HCEC 1CT (cell line): ENCODE data around the gene EIF4B.
"Not testable (repeated sequence)": the region's sequence is repeated elsewhere in the genome, so short reads cannot be mapped to it uniquely, and the experiment has no call there.

Experiments
- DNase-seq: peaks from one replicate; pipeline ENCODE4 v3.0.0-alpha.2; 2017

The EIF4B gene

GRCh38 chr12:53005986-53006809, at the start of gene EIF4B:
Gene EIF4B (plus strand): TSS chr12:53006456. CDS start chr12:53006484, 28 bp downstream.
- DNase-seq: peak; percentile 100

GRCh38 chr12:52956987-52957386, 49.3 kb upstream of the EIF4B start:
- no peak for DNase-seq

- DNase-seq: no peak
These were observed 41.5 kb upstream of the EIF4B start for GRCh38 chr12:52964556-52965336.

DNA sequence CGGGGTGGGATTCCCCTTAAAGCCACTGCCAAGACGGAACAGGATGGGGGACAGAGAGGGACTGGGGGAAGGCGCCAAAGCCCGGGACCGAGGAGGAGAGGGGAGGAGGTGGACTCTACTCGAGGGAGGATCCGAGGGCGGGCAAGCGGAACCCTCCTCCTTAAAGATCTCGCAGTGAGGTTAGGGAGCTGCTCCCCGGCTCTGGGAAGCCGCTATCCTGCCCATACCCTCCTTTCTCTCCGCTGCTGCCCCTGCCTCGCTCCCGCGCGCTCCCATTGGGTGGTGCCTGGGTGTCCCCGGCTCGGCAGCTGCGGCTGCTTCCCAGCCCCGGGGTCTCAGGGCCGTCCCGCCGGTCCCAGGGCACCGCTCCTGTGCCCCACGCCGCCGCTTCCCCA, 40.9 kb upstream of the EIF4B start:
- no peak for DNase-seq

DNA sequence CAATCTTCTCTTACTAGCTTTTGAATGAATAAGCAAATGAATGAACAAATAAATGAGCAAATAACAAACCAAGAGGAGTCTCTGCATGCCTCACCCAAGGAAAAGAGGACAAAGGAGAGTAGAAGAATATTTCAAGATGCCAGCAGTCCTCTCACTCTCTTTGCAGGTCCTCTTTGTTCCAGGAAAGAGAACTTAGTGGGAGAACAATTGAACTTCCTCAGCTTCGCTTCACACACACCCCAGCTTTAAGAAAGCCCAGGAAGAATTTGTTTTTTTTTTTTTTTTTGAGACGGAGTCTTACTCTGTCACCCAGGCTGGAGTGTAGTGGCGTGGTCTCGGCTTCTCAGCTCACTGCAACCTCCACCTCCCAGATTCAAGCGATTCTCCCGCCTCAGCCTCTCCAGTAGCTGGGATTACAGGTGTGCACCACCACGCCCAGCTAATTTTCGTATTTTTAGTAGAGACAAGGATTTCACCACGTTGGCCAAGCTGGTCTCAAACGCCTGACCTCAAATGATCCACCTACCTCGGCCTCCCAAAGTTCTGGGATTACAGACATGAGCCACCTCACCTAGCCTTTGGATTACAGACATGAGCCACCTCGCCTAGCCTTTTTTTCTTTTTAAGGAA, 37.0 kb upstream of the EIF4B start:
- no peak for DNase-seq

DNA sequence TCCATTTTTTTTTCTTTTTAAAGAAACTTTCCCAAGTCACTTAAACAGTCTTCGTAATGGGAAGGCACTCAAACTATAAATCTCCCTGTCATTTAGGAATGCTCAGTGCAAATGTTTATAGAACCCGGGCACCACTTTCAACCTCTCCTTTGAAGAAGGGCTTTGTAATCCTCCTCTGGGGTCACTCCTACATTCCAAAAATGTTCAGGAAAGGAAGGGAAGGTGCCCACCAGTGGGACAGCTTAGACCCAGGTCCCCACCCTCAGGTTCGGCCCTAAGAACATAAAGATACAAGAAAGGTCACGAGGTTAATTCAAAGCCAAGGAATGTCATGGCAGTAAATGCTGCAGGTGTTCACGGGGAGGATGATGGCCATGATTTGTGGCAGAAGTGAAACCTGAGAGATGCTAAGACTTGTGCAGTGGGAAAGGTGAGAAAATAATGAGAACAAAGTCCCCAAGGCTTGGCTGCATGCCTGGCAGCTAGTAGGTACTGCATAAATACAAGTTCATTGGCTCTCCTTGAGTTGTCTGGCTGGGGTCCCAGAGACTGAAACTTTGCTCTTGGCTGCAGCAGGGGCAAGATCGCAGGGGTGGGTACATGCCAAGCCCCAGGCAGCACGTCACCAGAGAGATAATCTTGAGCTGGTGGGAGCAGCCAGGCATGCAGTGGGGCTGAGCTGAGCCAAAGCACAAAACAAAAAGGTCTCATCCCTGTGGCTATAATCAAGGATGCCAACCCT, 36.3 kb upstream of the EIF4B start:
- no peak for DNase-seq

GRCh38 chr12:52971679-52972329, 34.5 kb upstream of the EIF4B start:
- DNase-seq: peak; percentile 46

- no peak for DNase-seq
These were observed 31.1 kb upstream of the EIF4B start for GRCh38 chr12:52975204-52975603.

- no peak for DNase-seq
These were observed 30.3 kb upstream of the EIF4B start for GRCh38 chr12:52975820-52976573.

GRCh38 chr12:52976574-52977071, 29.6 kb upstream of the EIF4B start:
- no peak for DNase-seq

DNA sequence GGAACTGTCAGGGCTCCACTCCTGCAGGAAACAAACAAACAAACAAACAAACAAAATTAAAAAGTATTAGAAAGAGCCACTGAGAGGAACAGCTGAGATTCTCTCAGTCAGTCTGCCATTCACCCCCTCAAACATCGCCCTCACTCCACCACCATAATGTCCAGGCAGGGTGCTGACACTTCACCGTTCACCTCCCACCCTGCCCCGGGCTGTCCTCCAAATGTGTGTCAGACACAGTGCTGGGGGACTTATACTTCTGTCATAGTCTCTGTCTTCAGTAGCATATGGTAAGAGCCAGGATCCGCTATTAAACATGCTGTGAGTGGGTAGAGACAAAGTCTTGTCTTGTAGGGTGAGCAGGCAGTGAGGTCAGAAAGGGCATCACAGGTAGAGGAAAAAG, 29.1 kb upstream of the EIF4B start:
- DNase-seq: no peak

DNA sequence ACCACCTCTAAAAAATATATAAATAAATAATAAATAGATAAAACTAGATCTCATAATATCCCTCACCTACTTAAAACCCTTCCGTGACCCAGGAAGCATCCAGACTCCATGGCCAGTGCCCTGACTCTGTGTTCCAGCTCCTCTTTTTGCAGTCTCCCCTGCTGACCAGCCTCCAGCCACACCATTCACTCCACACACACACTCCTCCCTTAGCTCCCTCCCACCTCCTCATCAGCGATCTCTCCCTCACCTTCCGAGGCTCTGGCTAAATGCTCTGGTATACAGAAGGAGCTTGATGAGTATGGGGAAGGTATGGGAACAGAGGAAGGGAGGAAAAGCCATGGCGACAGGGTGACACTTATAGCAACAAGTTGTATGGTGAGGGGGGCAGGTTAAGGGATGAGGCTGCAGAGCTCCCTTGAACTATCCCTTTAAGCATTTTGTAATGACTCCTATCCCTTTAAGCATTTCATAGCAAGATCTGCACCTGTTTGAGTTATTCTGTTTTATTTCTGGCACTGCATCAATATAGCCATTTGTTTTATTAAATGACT, 26.1 kb upstream of the EIF4B start:
- no peak for DNase-seq

- DNase-seq: peak; percentile 80
These were observed 25.4 kb upstream of the EIF4B start for GRCh38 chr12:52980650-52981423.

DNA sequence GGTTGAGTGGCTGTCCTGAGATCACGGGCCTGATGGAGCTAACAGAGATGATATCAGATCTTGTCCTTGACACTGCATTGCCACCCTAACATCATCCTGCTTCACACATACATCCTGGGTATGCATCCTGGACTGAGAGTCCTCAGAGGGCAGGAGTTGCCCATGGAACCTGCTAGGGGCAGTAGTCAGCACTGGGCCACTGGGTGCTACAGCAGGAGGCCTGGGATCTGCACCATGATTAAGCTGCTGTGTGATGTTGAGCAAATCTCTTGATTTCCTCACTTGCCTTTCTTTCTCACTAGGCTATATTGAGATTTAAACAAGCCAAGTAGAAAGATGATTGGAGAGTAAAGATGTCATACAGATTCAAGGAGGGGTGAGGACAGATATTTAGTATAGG, 22.1 kb upstream of the EIF4B start:
- DNase-seq: no peak

- DNase-seq: no peak
These were observed 17.4 kb upstream of the EIF4B start for GRCh38 chr12:52988898-52989297.

GRCh38 chr12:52990206-52990605, 16.1 kb upstream of the EIF4B start:
- DNase-seq: no peak

GRCh38 chr12:52992240-52992639, 14.0 kb upstream of the EIF4B start:
- not testable (repeated sequence) for DNase-seq

GRCh38 chr12:52992699-52993557, 13.3 kb upstream of the EIF4B start:
- peak; percentile 41 for DNase-seq

DNA sequence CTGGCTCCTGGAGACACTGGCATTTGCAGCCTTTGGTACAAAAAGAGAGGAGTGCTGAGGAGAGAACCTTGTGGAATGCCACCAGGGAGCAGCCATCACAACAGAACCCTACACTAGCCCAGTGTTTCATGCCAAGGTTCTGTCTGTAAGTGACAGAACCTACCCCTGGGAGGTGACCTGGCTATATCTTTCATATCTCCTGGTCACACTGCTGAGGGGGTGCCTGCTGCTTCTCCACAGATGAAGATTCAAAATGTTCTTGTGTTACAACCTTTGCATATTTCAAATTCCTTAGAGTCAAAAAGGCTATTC, 12.7 kb upstream of the EIF4B start:
- DNase-seq: no peak
